Endothelial cell (in vitro differentiated cells): ENCODE results near the gene FAM200B. TPM values are rescaled to one million over a fixed set of nuclear protein-coding genes. Genes with fewer than 3 reads are reported as not detected.

Source experiments
- DNase-seq: peaks from one replicate; pipeline ENCODE4 v3.0.0; 2021; ENCODE audit warnings: low spot score
- H3K27ac Mint-ChIP-seq: one replicate; pipeline ENCODE4 v1.8.0; 2021; ENCODE audit warnings: mixed read lengths, inconsistent platforms; ENCODE audit not compliant: unreplicated experiment
- H3K27me3 Mint-ChIP-seq: one replicate; pipeline ENCODE4 v1.8.0; 2021; ENCODE audit warnings: mild to moderate bottlenecking, moderate library complexity, mixed read lengths, inconsistent platforms; ENCODE audit not compliant: unreplicated experiment
- H3K36me3 Mint-ChIP-seq: one replicate; pipeline ENCODE4 v1.8.0; 2021; ENCODE audit warnings: mild to moderate bottlenecking, low read depth, mixed read lengths, inconsistent platforms; ENCODE audit not compliant: unreplicated experiment
- H3K4me1 Mint-ChIP-seq: one replicate; pipeline ENCODE4 v1.8.0; 2021; ENCODE audit warnings: mild to moderate bottlenecking, mixed read lengths, inconsistent platforms; ENCODE audit not compliant: unreplicated experiment
- H3K4me3 Mint-ChIP-seq: one replicate; pipeline ENCODE4 v1.8.0; 2021; ENCODE audit warnings: mild to moderate bottlenecking, mixed read lengths, inconsistent platforms; ENCODE audit not compliant: unreplicated experiment
- H3K9me3 Mint-ChIP-seq: one replicate; pipeline ENCODE4 v1.8.0; 2021; ENCODE audit warnings: mixed read lengths, inconsistent platforms; ENCODE audit not compliant: unreplicated experiment
- CTCF ChIP-seq: fragments of 200-600 bp; sonication (generic); IDR thresholded peaks from one replicate; pipeline ENCODE4 v1.5.0; 2021; ENCODE audit warnings: antibody characterized with exemption; ENCODE audit not compliant: unreplicated experiment
- total RNA-seq: library from RNA; stranded (reverse); fragmentation: NEBNext Ultra II Directional; extraction: Animal tissue kit (Norgen Biotek cat#: 25700); gene quantifications from one replicate; pipeline ENCODE4 v1.2.1, GENCODE V29; 2021; ENCODE audit not compliant: unreplicated experiment

Gene FAM200B
- total RNA-seq, 1 donor from 2014 or later: 22.8 TPM

GRCh38 chr4:15702941-15703403 lies 21.3 kb downstream of the FAM200B start, which contains the start of gene BST1:
BST1 (plus strand) TSS chr4:15703065; CDS start chr4:15703145, 80 bp downstream.
- Mint-ChIP-seq H3K36me3 (peaks cover 15% of the 10 kb centered on the region), H3K4me1 (peaks cover 28% of the 10 kb centered on the region), H3K9me3 (no peaks in the 10 kb centered on the region), H3K27ac (no peak within 1 kb of the TSS), H3K4me3 (peak within 1 kb of the TSS; percentile 91), H3K27me3 (peaks cover 19% of the 10 kb centered on the region)
- no peak for TF ChIP-seq CTCF
- DNase-seq: peak; percentile 57

GRCh38 chr4:15703439-15703838 lies 21.8 kb downstream of the FAM200B start:
- Mint-ChIP-seq H3K27me3 (peaks cover 19% of the 10 kb centered on the region), H3K9me3 (no peaks in the 10 kb centered on the region), H3K36me3 (peaks cover 15% of the 10 kb centered on the region), H3K4me3 (peak overlapping the region; percentile 91), H3K27ac (no peak overlapping the region), H3K4me1 (peaks cover 25% of the 10 kb centered on the region)
- no peak for DNase-seq
- no peak for TF ChIP-seq CTCF

- Mint-ChIP-seq H3K36me3 (peaks cover 15% of the 10 kb centered on the region), H3K4me1 (peaks cover 22% of the 10 kb centered on the region), H3K27me3 (peaks cover 19% of the 10 kb centered on the region), H3K9me3 (no peaks in the 10 kb centered on the region), H3K4me3 (no peak overlapping the region), H3K27ac (no peak overlapping the region)
- TF ChIP-seq CTCF: no peak
- no peak for DNase-seq
These were observed 22.5 kb downstream of the FAM200B start for GRCh38 chr4:15704129-15704528.

- H3K27me3 Mint-ChIP-seq: peaks cover 19% of the 10 kb centered on the region
- no peak overlapping the region for H3K27ac Mint-ChIP-seq
- DNase-seq: no peak
- no peaks in the 10 kb centered on the region for H3K9me3 Mint-ChIP-seq
- peaks cover 15% of the 10 kb centered on the region for H3K36me3 Mint-ChIP-seq
- H3K4me1 Mint-ChIP-seq: peaks cover 19% of the 10 kb centered on the region
- no peak overlapping the region for H3K4me3 Mint-ChIP-seq
- TF ChIP-seq CTCF: no peak
These were observed 25.2 kb downstream of the FAM200B start for GRCh38 chr4:15706646-15707362.

- Mint-ChIP-seq H3K4me1 (peaks cover 15% of the 10 kb centered on the region), H3K9me3 (no peaks in the 10 kb centered on the region), H3K27ac (no peak overlapping the region), H3K27me3 (peaks cover 16% of the 10 kb centered on the region), H3K4me3 (no peak overlapping the region), H3K36me3 (peaks cover 11% of the 10 kb centered on the region)
- TF ChIP-seq CTCF: no peak
- DNase-seq: no peak
These were observed 25.7 kb downstream of the FAM200B start for GRCh38 chr4:15707363-15707715.
